ENCODE results near the gene GCNT2. TPM values are rescaled to one million over a fixed set of nuclear protein-coding genes. Genes with fewer than 3 reads are reported as not detected.

The GCNT2 gene
- polyA plus RNA-seq, 3 donors = 3.5 to 10.0 (median 4.3) TPM

DNA sequence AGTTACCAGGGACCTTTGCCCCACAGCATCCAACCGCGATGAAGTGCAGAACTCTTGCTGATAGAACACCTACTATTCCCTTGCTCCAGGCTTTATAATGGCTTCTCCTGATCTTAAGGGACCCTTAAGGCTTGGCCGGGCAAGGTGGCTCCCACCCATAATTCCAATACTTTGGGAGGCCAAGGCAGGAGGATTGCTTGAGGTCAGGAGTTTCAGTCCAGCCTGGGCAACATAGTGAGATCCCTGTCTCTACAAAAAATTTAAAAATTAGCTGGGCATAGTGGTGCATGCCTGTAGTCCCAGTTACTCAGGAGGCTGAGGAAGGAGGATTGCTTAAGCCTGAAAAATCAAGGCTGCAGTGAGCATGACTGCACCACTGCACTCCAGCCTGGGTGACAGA is 68.8 kb downstream of the GCNT2 start:
- peaks cover 3 to 39% of the 10 kb centered on the region in 2 donors for H3K36me3 ChIP-seq (replicated peaks in 1 of 2; ENCODE audit: control insufficient read depth in 1 of 2, insufficient read depth in 2 of 2, low read length in 2 of 2)
- no peak overlapping the region for H3K9ac ChIP-seq (ENCODE audit: insufficient read depth, low read length, poor library complexity, severe bottlenecking)
- peak overlapping the region in 2 of 7 donors; percentile 2 to 72 for H3K27ac Mint-ChIP-seq
- TF ChIP-seq, protein P1, sequence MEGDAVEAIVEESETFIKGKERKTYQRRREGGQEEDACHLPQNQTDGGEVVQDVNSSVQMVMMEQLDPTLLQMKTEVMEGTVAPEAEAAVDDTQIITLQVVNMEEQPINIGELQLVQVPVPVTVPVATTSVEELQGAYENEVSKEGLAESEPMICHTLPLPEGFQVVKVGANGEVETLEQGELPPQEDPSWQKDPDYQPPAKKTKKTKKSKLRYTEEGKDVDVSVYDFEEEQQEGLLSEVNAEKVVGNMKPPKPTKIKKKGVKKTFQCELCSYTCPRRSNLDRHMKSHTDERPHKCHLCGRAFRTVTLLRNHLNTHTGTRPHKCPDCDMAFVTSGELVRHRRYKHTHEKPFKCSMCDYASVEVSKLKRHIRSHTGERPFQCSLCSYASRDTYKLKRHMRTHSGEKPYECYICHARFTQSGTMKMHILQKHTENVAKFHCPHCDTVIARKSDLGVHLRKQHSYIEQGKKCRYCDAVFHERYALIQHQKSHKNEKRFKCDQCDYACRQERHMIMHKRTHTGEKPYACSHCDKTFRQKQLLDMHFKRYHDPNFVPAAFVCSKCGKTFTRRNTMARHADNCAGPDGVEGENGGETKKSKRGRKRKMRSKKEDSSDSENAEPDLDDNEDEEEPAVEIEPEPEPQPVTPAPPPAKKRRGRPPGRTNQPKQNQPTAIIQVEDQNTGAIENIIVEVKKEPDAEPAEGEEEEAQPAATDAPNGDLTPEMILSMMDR (IDR thresholded peaks at IDR 0.05) = no peak
- intact Hi-C loops (cut with micrococcal nuclease) = loop anchor here in 1 of 2 donors (10.0 kb wide), 1 partner anchor 55 kb away; no protein-coding TSS in a partner anchor
- peaks cover 22 to 28% of the 10 kb centered on the region in 2 donors for H3K36me3 Mint-ChIP-seq
- 100% methylated on average over 2 of the region's 3 CpGs for WGBS (ENCODE audit: insufficient coverage)
- H3K4me2 ChIP-seq (replicated peaks; ENCODE audit: extremely low read depth, low read length, poor library complexity, severe bottlenecking) = no peak overlapping the region
- H2AFZ ChIP-seq (ENCODE audit: insufficient read depth, low read depth, low read length, poor library complexity, severe bottlenecking) = no peak overlapping the region
- H3K4me1 Mint-ChIP-seq = peaks cover 20% of the 10 kb centered on the region
- peaks cover 82% of the 10 kb centered on the region for H3K79me2 ChIP-seq (ENCODE audit: insufficient read depth, low read length)
- no peak for DNase-seq
- peaks cover 0 to 3% (median 0%) of the 10 kb centered on the region in 7 donors for H3K9me3 Mint-ChIP-seq
- no peak overlapping the region for H3K27ac ChIP-seq (ENCODE audit: low read depth in 1 of 2, low read length in 2 of 2)
- peaks cover 5 to 14% of the 10 kb centered on the region in 2 donors for H3K4me1 ChIP-seq (ENCODE audit: control insufficient read depth in 1 of 2, insufficient read depth in 2 of 2, low read length in 2 of 2)
- H3K9me3 ChIP-seq (replicated peaks in 1 of 2; ENCODE audit: control insufficient read depth in 1 of 2, insufficient read depth in 1 of 2, low read length in 2 of 2) = no peaks in the 10 kb centered on the region
- H4K20me1 ChIP-seq (ENCODE audit: insufficient read depth, low read length) = peaks cover 52% of the 10 kb centered on the region
- peaks cover 0 to 3% (median 0%) of the 10 kb centered on the region in 3 donors for H3K27me3 Mint-ChIP-seq (ENCODE audit: low read depth in 3 of 3)
- H3K27me3 ChIP-seq (ENCODE audit: control insufficient read depth in 2 of 2, insufficient read depth in 2 of 2, low read length in 2 of 2) = no peaks in the 10 kb centered on the region
- no peak overlapping the region for H3K4me3 ChIP-seq (replicated peaks in 1 of 3; ENCODE audit: low read depth in 2 of 3, low read length in 3 of 3)
- H3K4me3 Mint-ChIP-seq = no peak overlapping the region

DNA sequence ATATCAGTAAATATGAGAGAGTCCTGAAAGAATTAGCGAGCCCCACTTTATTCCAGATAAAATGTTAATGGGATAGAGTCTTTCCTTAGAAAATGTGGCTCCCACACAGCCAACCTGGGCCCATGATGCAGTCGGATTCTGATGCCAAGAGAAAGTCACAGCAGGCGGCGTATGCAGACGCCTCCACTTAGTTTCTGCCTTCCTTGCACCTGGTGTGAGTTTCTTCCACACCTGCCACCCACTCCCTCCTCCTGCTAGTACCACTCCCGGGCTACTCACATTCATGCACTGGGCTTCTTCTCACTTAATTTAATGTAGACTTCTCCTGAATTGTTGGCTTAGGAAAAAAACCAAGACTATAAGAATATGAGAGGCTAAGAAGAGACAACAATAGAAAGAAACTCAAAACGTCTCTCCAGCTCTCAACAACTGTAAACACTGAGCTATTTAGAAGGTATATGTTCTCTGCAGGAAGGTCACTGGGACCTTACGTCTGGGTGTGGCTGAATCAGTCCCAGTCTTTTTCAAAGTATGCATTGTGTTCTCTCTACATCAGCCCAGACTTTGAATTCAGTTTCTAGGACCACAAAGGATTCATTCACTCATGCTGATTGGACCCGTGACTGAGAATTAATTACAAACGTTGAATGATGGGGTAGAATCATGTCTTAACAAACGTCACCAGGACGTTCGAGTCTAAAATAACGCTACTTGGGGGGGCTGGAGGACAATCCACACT is 70.4 kb downstream of the GCNT2 start:
- H4K20me1 ChIP-seq (ENCODE audit: insufficient read depth, low read length) = peaks cover 37% of the 10 kb centered on the region
- DNase-seq = no peak
- Mint-ChIP-seq H3K27me3 (ENCODE audit: low read depth in 3 of 3) (peaks cover 0 to 1% (median 0%) of the 10 kb centered on the region in 3 donors), H3K4me1 (peaks cover 28% of the 10 kb centered on the region), H3K27ac (no peak overlapping the region), H3K4me3 (no peak overlapping the region), H3K9me3 (peaks cover 0 to 3% (median 0%) of the 10 kb centered on the region in 7 donors), H3K36me3 (peaks cover 11 to 14% of the 10 kb centered on the region in 2 donors)
- intact Hi-C loops (cut with micrococcal nuclease) = loop anchor here in 1 of 2 donors (10.0 kb wide), 1 partner anchor 57 kb away; no protein-coding TSS in a partner anchor
- H3K4me3 ChIP-seq (replicated peaks in 1 of 3; ENCODE audit: low read depth in 2 of 3, low read length in 3 of 3) = no peak overlapping the region
- H3K9me3 ChIP-seq (replicated peaks in 1 of 2; ENCODE audit: control insufficient read depth in 1 of 2, insufficient read depth in 1 of 2, low read length in 2 of 2) = no peaks in the 10 kb centered on the region
- H3K9ac ChIP-seq (ENCODE audit: insufficient read depth, low read length, poor library complexity, severe bottlenecking) = no peak overlapping the region
- peaks cover 0 to 23% of the 10 kb centered on the region in 2 donors for H3K36me3 ChIP-seq (replicated peaks in 1 of 2; ENCODE audit: control insufficient read depth in 1 of 2, insufficient read depth in 2 of 2, low read length in 2 of 2)
- H3K27ac ChIP-seq (ENCODE audit: low read depth in 1 of 2, low read length in 2 of 2) = no peak overlapping the region
- TF ChIP-seq, protein P1 (IDR thresholded peaks at IDR 0.05) = no peak
- peaks cover 21 to 30% of the 10 kb centered on the region in 2 donors for H3K4me1 ChIP-seq (ENCODE audit: control insufficient read depth in 1 of 2, insufficient read depth in 2 of 2, low read length in 2 of 2)
- H2AFZ ChIP-seq (ENCODE audit: insufficient read depth, low read depth, low read length, poor library complexity, severe bottlenecking) = no peak overlapping the region
- 99% methylated on average over 9 of the region's 14 CpGs for WGBS (ENCODE audit: insufficient coverage)
- no peak overlapping the region for H3K4me2 ChIP-seq (replicated peaks; ENCODE audit: extremely low read depth, low read length, poor library complexity, severe bottlenecking)
- peaks cover 74% of the 10 kb centered on the region for H3K79me2 ChIP-seq (ENCODE audit: insufficient read depth, low read length)
- H3K27me3 ChIP-seq (ENCODE audit: control insufficient read depth in 2 of 2, insufficient read depth in 2 of 2, low read length in 2 of 2) = no peaks in the 10 kb centered on the region
